Prostate gland (tissue), 2 donors: ENCODE data around the gene PRKD1.

Experiments
- CTCF ChIP-seq, 4 experiments: fragments of 200-600 bp in 2 of 4; fragments of 450-650 bp in 2 of 4; sonication (generic) in 2 of 4; IDR thresholded peaks; 1 replicate in 3 of 4; 2 replicates in 1 of 4; pipeline ENCODE4 v1.5.1; 2016 to 2019; ENCODE audit warnings: antibody characterized with exemption in 4 of 4, mild to moderate bottlenecking in 2 of 4, moderate library complexity in 2 of 4
- POLR2A ChIP-seq: fragments of 450-650 bp; IDR thresholded peaks from one replicate; pipeline ENCODE4 v1.6.1; 2016; ENCODE audit warnings: antibody characterized with exemption, mild to moderate bottlenecking

- TF ChIP-seq CTCF (IDR thresholded peaks at IDR 0.05) = no peak
- no peak for TF ChIP-seq POLR2A
Observed at GRCh38 chr14:29905543-29905942, 22.1 kb downstream of the PRKD1 start.
